ENCODE measurements around the gene NRXN3. TPM values are rescaled to one million over a fixed set of nuclear protein-coding genes. Genes with fewer than 3 reads are reported as not detected.

NRXN3 gene
- polyA plus RNA-seq, 1 donor (not counting 4 experiments of a cell fraction or from before 2014, with no cell fraction given), result 0.89 TPM

- no peak overlapping the region for H2AFZ ChIP-seq (ENCODE audit: control insufficient read depth, low read length)
- H3K9me3 ChIP-seq (ENCODE audit: control insufficient read depth, low read depth, low read length), result no peaks in the 10 kb centered on the region
- TF ChIP-seq EZH2 (IDR thresholded peaks at IDR 0.05; ENCODE audit: low read length) (no peak), CTCF (optimal IDR thresholded peaks at IDR 0.05 in 1 of 3, IDR thresholded peaks at IDR 0.05 in 1 of 3, conservative IDR thresholded peaks at IDR 0.05 in 1 of 3; ENCODE audit: extremely low read depth in 1 of 3, insufficient read depth in 2 of 3, low read length in 3 of 3) (no peak)
- FAIRE-seq (no peak), DNase-seq (ENCODE audit: low read depth, low spot score) (no peak)
- no peaks in the 10 kb centered on the region for H3K4me1 ChIP-seq (ENCODE audit: control insufficient read depth, extremely low read depth, insufficient read depth, low read length)
- no peaks in the 10 kb centered on the region for H3K79me2 ChIP-seq (ENCODE audit: control insufficient read depth, insufficient read depth, low read length)
- no peak overlapping the region for H3K4me2 ChIP-seq (ENCODE audit: control insufficient read depth, extremely low read depth, insufficient read depth, low read depth, low read length)
- H3K36me3 ChIP-seq (ENCODE audit: control insufficient read depth in 2 of 2, extremely low read depth in 1 of 2, insufficient read depth in 2 of 2, low read length in 2 of 2), result no peaks in the 10 kb centered on the region
- no peak overlapping the region for H3K9ac ChIP-seq (ENCODE audit: control insufficient read depth, extremely low read depth, insufficient read depth, low read length)
- dilution Hi-C loops (cut with MboI; ENCODE audit: extremely low pct_ligation_motif_present, low sequenced_read_pairs), result no loop called here
- H3K4me3 ChIP-seq (ENCODE audit: control insufficient read depth in 2 of 3, extremely low read depth in 1 of 3, insufficient read depth in 2 of 3, low read depth in 1 of 3, low read length in 3 of 3), result no peak overlapping the region
- no peaks in the 10 kb centered on the region for H3K27me3 ChIP-seq (ENCODE audit: control insufficient read depth, extremely low read depth, insufficient read depth, low read length)
- no peaks in the 10 kb centered on the region for H3K9me1 ChIP-seq (ENCODE audit: control insufficient read depth, extremely low read depth, insufficient read depth, low read length)
- no peak overlapping the region for H3K27ac ChIP-seq (ENCODE audit: control insufficient read depth, insufficient read depth, low read length)
- no peaks in the 10 kb centered on the region for H4K20me1 ChIP-seq (ENCODE audit: control insufficient read depth, extremely low read depth, insufficient read depth, low read length)
Observed at GRCh38 chr14:79453276-79453675, 1283.1 kb downstream of the NRXN3 start.

GRCh38 chr14:79464468-79464867 is 1294.3 kb downstream of the NRXN3 start:
- H3K4me2 ChIP-seq (ENCODE audit: control insufficient read depth, extremely low read depth, insufficient read depth, low read depth, low read length), result no peak overlapping the region
- no peak overlapping the region for H3K9ac ChIP-seq (ENCODE audit: control insufficient read depth, extremely low read depth, insufficient read depth, low read length)
- no peak for FAIRE-seq

More at GRCh38 chr14:79464468-79464867, 1294.3 kb downstream of the NRXN3 start:
- no peak for TF ChIP-seq CTCF (optimal IDR thresholded peaks at IDR 0.05 in 1 of 3, IDR thresholded peaks at IDR 0.05 in 1 of 3, conservative IDR thresholded peaks at IDR 0.05 in 1 of 3; ENCODE audit: extremely low read depth in 1 of 3, insufficient read depth in 2 of 3, low read length in 3 of 3)
- TF ChIP-seq EZH2 (IDR thresholded peaks at IDR 0.05; ENCODE audit: low read length), result no peak
- H3K36me3 ChIP-seq (ENCODE audit: control insufficient read depth in 2 of 2, extremely low read depth in 1 of 2, insufficient read depth in 2 of 2, low read length in 2 of 2), result no peaks in the 10 kb centered on the region
- H3K4me3 ChIP-seq (ENCODE audit: control insufficient read depth in 2 of 3, extremely low read depth in 1 of 3, insufficient read depth in 2 of 3, low read depth in 1 of 3, low read length in 3 of 3), result no peak overlapping the region
- H3K27me3 ChIP-seq (ENCODE audit: control insufficient read depth, extremely low read depth, insufficient read depth, low read length), result no peaks in the 10 kb centered on the region
- dilution Hi-C loops (cut with MboI; ENCODE audit: extremely low pct_ligation_motif_present, low sequenced_read_pairs), result no loop called here
- no peaks in the 10 kb centered on the region for H3K4me1 ChIP-seq (ENCODE audit: control insufficient read depth, extremely low read depth, insufficient read depth, low read length)
- H3K79me2 ChIP-seq (ENCODE audit: control insufficient read depth, insufficient read depth, low read length), result no peaks in the 10 kb centered on the region
- no peak for DNase-seq (ENCODE audit: low read depth, low spot score)
- no peaks in the 10 kb centered on the region for H3K9me1 ChIP-seq (ENCODE audit: control insufficient read depth, extremely low read depth, insufficient read depth, low read length)
- H3K27ac ChIP-seq (ENCODE audit: control insufficient read depth, insufficient read depth, low read length), result no peak overlapping the region
- no peaks in the 10 kb centered on the region for H3K9me3 ChIP-seq (ENCODE audit: control insufficient read depth, low read depth, low read length)
- H2AFZ ChIP-seq (ENCODE audit: control insufficient read depth, low read length), result no peak overlapping the region
- H4K20me1 ChIP-seq (ENCODE audit: control insufficient read depth, extremely low read depth, insufficient read depth, low read length), result no peaks in the 10 kb centered on the region
